Stimulated activated CD8-positive, alpha-beta memory T cell treated with anti-CD3 and anti-CD28 coated beads, Interleukin-4, amount 100 ng/mL, for 4 hours (primary cell): ENCODE measurements around the gene PNO1.
"Not testable (repeated sequence)": the region's sequence is repeated elsewhere in the genome, so short reads cannot be mapped to it uniquely, and the experiment has no call there.

Experiments
- DNase-seq, 2 donors: peaks; one replicate each; pipeline ENCODE4 v3.0.0-alpha.2; 2020; ENCODE audit warnings: low read depth in 2 of 2, low spot score in 1 of 2

PNO1 gene

DNA sequence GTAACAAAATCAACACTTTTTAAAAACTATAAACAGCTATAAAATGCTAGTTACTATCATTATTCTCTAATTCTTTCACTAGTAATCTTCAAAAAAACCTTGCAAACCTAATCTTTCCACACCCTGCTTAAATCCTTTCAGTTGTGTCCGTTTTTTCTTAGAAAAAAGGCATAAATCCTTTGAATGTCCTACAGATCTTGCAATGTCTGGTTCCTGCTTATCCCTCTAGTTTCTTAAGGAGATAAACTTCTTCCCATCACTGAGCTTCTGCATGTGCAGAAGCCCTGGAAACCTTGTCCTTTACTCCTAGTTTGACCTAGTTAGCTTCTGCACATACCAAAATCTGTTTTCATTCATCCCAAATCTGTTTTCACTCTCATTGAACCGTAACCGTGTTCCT, 1.3 kb upstream of the PNO1 start:
- DNase-seq = no peak

DNA sequence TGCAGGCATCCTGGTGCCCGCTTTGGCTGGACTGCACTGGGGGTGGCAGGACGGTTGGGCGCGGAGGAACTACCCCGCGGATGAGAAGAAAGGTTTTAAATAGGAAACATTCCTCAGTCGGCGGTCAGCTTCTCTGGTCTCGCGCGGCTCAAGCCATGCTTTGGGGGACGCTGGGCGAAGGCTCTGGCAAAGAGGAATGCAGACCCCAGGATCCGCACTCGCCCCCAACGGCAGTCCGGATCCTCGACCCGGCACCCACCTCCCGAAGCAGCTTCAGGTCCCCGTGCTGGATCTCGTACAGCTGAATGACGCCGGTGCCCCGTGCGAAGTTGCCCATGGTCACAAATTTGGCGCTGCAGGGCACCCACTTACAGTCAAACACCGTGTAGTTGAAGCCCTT, 686 bp upstream of the PNO1 start:
- DNase-seq = peak in 1 of 2 donors; percentile 1

- no peak for DNase-seq
Observed at GRCh38 chr2:68158134-68158447, 403 bp downstream of the PNO1 start.

GRCh38 chr2:68163641-68164040, 6.0 kb downstream of the PNO1 start:
- no peak for DNase-seq

DNA sequence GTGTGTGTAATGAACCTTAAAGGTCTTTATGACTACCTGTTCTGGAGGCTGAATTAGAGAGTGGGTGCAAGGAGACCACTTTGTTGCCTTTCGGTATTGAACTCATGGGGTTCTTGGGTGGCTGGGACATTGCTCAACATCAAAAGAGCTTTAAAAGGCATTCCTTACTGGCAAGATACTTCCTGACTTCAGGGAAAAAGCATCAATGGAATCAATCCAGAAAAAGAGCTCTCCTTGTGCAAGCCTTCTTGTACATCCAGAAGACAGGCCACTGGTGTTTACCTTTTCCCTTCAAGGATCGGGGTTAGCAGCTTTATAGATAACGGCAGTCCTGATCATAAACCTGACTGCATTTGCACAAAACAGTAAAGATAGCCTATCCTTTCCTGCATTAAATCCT, 9.5 kb downstream of the PNO1 start:
- no peak for DNase-seq

DNA sequence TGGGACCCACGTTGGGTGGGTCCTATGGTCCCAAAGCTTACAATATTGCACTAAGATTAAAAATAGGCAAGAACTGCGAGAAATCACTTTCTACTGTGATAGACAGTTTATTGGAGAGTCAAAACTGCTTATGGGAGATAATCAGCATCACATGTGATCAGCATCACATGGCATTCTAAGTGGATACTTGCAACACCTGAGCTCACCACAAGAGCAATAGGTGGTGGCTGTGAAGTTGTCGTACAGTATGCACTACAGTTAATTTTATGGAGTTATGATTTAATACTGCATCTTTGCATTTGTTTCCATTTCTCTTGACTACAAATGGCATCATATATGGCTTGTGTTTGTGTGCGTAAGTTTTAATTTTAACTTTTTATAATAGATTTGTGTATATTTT, 11.6 kb downstream of the PNO1 start:
- DNase-seq = no peak

DNA sequence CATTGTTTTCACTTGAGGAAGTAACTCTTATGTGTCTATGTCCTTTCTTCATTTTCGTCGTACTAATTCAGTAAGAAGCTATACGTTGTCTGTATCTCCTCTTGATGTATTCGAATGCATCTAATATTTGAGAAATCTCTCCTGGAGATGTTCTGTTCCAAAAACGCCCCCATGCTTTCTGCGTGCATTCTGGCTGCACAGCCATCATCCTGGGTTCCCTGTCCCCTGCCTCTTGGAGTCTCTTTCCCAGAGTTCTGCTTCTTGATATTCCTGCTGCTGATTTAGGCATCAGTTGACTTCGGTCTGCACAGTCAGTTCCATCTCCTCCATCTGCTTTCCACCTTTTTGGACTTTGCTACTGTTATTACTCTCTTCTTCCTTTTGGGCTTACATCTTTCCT, 13.5 kb downstream of the PNO1 start:
- no peak for DNase-seq

DNA sequence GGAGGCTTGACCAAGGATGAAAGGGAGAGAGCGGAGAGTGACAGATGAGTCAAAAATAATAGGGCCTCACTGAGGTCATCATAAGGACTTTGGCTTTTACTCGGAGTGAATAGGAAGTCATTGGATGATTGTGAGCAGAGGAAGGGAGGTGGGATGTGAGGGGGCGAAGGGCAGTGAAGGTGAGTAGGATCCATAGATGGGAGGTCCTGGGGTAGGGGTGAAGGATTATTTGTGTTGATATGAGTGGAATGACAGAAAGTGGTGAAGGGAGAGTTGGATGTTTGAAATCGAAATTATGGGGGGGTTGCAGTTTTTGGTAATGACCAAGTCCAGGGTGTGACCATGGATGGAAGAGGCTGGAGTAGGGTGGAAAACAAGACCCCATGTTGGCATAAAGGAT, 14.0 kb downstream of the PNO1 start:
- DNase-seq = no peak

DNA sequence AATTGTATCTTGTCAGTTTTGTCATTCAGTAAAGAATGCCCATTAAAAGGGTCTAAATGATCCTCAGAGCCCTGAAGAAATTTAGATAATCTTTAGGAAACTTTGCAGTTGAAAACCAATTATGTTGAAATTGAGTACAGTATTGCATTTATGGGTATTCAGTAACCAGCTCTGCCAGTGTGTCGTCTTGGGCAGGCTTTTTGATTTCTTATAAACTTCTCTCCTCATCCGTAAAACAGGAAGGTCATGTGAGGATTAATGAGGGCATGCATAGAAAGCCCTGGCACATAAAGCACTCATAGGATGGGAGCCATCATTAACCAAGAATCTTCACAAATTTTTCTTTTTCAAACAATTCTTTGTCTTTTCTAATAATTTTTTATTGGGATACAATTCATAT, 14.8 kb downstream of the PNO1 start:
- DNase-seq = no peak

DNA sequence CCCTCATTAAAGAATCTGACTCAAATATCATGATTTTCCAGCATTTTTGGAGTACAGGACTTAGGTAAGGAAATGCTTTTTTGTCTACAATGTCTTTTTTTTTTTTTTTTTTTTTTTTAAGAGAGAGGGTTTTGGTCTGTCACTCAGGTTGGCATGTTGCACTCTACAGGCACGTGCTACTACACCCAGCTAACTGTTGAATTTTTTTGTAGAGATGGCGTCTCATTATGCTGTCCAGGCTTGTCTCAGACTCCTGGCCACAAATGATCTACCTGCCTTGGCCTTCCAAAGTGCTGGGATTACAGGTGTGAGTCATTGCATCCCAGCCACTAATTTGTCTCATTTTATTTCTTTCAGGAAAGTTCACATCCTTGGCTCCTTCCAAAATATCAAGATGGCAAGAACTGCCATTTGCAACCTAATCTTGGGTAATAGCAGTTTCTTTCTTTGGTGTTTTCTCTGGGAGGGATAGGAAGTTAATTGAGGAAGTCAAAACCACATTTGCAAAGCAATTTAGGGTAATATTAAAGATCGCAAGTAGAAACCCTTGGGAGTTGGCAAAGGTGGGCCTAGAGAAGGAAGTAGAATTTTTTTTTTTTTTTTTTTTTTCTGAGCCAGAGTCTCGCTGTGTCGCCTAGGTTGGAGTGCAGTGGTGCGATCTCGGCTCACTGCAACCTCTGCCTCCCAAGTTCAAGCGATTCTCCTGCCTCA, 15.5 kb downstream of the PNO1 start:
- no peak for DNase-seq

GRCh38 chr2:68175210-68175609, 17.5 kb downstream of the PNO1 start:
- not testable (repeated sequence) for DNase-seq

DNA sequence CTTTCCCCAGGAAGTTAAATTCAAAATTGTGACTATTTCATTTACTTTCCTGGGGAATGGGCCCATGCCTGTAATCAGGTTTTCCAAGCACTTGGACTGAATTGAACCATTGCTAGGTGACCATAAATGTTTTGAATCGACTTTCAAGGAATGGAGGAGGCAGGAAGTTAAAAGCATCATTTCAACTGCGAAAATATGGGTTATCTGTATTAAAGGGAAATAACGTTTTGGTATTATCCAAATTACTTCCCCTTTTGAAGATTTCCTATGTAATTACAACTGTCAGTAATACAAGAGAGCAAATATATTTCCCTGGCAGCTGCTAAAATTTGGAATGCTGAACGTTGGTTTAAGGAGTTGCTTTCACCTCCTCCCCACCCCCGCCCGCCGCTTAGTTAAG, 19.0 kb downstream of the PNO1 start:
- DNase-seq = no peak

DNA sequence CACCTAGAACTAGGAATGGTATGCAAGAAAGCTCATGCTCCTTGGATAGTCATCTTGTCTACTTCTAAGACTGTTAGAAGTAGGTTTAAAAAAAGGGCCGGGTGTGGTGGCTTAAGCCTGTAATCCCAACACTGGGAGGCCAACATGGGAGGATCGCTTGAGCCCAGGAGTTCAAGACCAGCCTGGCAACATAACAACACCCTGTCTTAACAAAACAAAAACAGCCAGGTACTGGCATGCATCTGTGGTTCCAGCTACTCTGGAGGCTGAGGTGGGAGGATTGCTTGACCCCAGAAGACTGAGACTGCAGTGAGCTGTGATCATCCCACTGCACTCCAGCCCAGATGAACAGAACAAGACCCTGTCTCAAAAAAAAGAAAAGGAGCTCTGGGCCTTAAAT, 19.9 kb downstream of the PNO1 start:
- no peak for DNase-seq

DNA sequence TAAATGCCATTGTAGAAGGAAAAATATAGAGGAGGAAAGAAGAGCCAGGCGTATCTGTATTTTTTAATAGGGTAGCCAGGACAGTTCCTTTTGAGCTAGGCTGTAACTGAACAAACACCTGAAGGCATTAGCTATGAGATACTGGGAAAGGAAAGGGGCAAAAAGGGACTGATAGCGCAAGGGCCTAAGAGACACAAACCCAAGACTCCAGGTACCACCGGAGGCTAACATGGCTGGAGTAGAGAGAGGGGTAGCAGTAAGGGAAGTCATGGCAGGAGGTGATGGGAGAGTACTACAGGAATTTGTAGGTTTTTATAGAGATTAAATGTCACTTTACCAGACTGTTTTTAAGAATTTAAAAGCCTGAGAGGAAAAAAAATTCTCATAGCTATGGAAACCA, 20.7 kb downstream of the PNO1 start:
- no peak for DNase-seq

- DNase-seq = no peak
Observed at GRCh38 chr2:68178954-68179627, 21.4 kb downstream of the PNO1 start.

DNA sequence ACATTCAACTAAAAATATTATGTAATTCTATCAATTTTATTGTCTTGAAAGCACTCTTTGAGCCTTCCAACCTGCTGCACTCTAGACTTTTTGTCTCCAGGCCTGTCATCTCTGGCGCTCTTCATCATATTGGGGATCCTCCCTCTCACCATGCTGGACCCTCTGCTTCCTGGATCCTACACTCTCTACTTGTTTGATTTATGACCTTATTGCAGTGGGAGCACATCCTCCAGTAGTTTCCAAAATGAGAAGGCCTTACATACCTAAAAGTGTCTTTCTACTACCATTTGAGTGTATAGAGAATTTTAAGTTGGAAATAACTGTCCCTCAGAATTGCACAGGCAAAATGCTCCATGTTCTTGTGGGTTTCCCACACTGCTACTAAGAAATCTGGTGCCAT, 25.2 kb downstream of the PNO1 start:
- DNase-seq = no peak

DNA sequence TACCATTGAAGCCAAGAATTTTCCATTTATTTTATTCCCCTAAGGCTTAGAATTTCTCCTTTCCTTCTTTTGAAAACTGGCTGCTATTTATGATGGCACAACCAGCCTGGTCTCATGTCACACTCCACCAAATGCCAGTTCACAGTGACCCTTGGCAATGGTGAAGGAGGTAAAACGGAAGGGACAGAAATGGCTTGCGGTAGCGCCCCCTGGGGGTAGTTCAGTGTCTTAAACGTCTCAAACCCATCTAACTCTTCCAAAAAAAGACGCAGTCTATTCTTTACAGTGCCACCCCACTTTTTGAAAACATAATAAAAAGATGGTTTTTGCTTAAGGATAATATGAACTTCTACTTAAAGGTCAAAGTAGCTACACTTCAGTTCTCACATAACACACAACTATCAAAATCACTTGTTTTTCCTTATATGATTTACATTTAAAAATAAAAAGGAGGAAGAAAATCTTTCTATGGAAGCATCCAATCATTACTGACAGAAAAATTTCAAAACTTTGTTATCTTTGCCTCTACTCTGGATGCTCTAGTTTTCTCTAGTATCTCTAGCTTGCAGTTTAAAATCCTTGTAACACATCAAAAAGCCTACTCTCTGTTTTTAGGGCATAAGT, 28.0 kb downstream of the PNO1 start:
- peak; percentile 26 to 28 for DNase-seq

DNA sequence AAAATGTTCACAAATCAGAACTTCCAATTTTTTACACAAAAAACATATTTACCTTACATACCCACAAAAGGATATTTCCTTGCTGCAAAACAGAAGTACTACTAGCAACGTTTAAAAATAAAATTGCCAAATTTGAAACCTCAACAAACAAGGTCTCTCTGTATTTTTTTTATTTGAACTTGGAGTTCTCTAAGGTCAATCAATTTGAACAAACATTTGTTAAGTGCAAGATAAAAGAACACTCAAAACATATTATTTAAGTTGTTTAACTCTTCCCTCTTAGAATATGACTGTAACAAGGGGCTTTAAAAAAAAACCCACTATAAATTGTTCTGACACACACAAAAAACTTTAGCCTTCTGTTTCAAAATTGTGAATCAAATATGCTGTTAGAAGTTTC, 29.6 kb downstream of the PNO1 start:
- DNase-seq = no peak

DNA sequence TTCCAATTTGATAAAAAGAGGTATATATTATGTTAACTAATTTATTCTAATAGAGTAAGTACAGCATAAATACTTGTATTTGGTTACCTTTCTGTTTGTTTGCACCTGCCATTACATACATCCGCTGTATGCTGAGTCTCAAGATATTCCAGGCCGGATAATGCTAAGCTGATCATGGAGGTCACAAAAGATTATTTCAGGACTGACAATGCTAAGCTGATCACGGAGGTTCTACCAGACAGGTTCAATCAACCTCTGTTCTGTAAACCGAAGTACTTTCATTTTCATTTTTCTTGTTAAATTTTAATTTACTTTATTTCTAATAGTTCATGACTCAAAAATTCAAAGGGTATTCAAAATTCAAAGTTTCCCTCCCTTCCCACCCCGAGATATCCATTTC, 31.1 kb downstream of the PNO1 start:
- no peak for DNase-seq

DNA sequence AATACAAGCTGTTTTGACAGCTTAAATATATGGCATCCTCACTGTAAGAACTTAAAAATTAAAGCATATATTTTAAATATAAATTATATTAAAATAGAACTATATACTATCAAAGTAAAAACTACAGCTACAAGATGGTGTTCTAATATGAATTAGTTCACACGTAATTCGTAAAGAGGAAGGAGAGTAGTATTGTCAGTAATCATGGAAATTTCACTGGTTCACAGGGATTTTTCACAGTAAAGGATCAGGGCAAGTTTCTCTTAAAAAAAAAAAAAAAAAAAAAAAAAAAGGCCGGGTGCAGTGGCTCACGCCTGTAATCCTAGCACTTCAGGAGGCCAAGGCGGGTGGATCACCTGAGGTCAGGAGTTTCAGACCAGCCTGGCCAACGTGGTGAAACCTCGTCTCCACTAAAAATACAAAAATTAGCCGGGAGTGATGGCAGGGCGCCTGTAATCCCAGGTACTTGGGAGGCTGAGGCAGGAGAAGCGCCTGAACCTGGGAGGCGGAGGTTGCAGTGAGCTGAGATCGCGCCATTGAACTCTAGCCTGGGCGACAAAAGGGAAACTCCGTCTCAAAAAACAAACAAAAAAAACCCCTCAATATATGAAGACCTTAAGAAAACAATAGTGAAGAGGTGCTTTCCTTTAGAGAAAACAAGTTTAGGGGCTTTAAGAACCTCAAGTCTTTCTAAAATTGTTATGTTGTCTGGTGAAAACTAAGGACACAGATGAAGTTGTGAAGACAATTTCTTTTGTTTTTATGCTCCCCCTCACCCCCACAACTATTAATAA, 32.5 kb downstream of the PNO1 start:
- no peak for DNase-seq

- DNase-seq = no peak
Observed at GRCh38 chr2:68190991-68191731, 33.5 kb downstream of the PNO1 start.
